H1 (cell line): ENCODE results near the gene MCM5.

Experiments used
- CEBPB ChIP-seq: IDR thresholded peaks from 2 replicates; pipeline ENCODE4 v1.6.1; 2012; ENCODE audit warnings: low read depth, low read length
- CHD2 ChIP-seq: IDR thresholded peaks from 2 replicates; pipeline ENCODE4 v1.6.1; 2012; ENCODE audit warnings: low read length, improper control_type of control experiment
- CREB1 ChIP-seq: IDR thresholded peaks from 2 replicates; pipeline ENCODE4 v1.6.1; 2012; ENCODE audit warnings: inconsistent platforms
- EGR1 ChIP-seq: IDR thresholded peaks from 2 replicates; pipeline ENCODE4 v1.6.1; 2011; ENCODE audit warnings: low read depth, low read length, borderline replicate concordance
- EP300 ChIP-seq, 2 experiments: IDR thresholded peaks; 1 replicate in 1 of 2; 2 replicates in 1 of 2; pipeline ENCODE4 v1.6.1; 2011 to 2012; ENCODE audit warnings: low read depth in 2 of 2, low read length in 2 of 2, mild to moderate bottlenecking in 2 of 2, borderline replicate concordance in 1 of 2, inconsistent platforms in 1 of 2, moderate library complexity in 1 of 2
- POLR2A ChIP-seq, 2 experiments: IDR thresholded peaks; 1 replicate in 1 of 2; 2 replicates in 1 of 2; pipeline ENCODE4 v1.6.1; 2011; ENCODE audit warnings: low read depth in 2 of 2, low read length in 2 of 2, mild to moderate bottlenecking in 2 of 2; ENCODE audit errors: control extremely low read depth in 1 of 2
- POLR2AphosphoS5 ChIP-seq: IDR thresholded peaks from 2 replicates; pipeline ENCODE4 v1.6.1; 2011; ENCODE audit warnings: low read depth, low read length
- SRF ChIP-seq: IDR thresholded peaks from 2 replicates; pipeline ENCODE4 v1.6.1; 2011; ENCODE audit warnings: mild to moderate bottlenecking, low read depth, low read length, moderate library complexity
- TAF1 ChIP-seq: IDR thresholded peaks from 2 replicates; pipeline ENCODE4 v1.6.1; 2011; ENCODE audit warnings: mild to moderate bottlenecking, low read depth, low read length
- TAF7 ChIP-seq: optimal IDR thresholded peaks from 2 replicates; pipeline ENCODE3; 2011; ENCODE audit warnings: low read depth, mild to moderate bottlenecking, inconsistent platforms, low read length, moderate library complexity, borderline replicate concordance
- USF2 ChIP-seq: IDR thresholded peaks from 2 replicates; pipeline ENCODE4 v1.6.1; 2011; ENCODE audit warnings: low read length, improper control_type of control experiment
- TF ChIP-seq, protein P1 (sequence below), 3 experiments: IDR thresholded peaks; 1 replicate in 2 of 3; 2 replicates in 1 of 3; pipeline versions ENCODE4 v1.5.1 to v1.6.1; 2011; ENCODE audit warnings: low read length in 3 of 3, mild to moderate bottlenecking in 3 of 3, inconsistent platforms in 2 of 3, low read depth in 1 of 3, moderate library complexity in 1 of 3; ENCODE audit not compliant: insufficient read depth in 1 of 3; ENCODE audit errors: control extremely low read depth in 1 of 3

- TF ChIP-seq TAF1 (no peak), SRF (no peak), CHD2 (no peak), USF2 (no peak), TAF7 (no peak), CREB1 (no peak), POLR2AphosphoS5 (no peak), POLR2A (IDR thresholded peaks at IDR 0.05; ENCODE audit: control extremely low read depth in 1 of 2, low read depth in 2 of 2, low read length in 2 of 2) (no peak), EGR1 (no peak), EP300 (IDR thresholded peaks at IDR 0.05; ENCODE audit: borderline replicate concordance in 1 of 2, low read depth in 2 of 2, low read length in 2 of 2) (no peak), CEBPB (no peak)
- TF ChIP-seq, protein P1, sequence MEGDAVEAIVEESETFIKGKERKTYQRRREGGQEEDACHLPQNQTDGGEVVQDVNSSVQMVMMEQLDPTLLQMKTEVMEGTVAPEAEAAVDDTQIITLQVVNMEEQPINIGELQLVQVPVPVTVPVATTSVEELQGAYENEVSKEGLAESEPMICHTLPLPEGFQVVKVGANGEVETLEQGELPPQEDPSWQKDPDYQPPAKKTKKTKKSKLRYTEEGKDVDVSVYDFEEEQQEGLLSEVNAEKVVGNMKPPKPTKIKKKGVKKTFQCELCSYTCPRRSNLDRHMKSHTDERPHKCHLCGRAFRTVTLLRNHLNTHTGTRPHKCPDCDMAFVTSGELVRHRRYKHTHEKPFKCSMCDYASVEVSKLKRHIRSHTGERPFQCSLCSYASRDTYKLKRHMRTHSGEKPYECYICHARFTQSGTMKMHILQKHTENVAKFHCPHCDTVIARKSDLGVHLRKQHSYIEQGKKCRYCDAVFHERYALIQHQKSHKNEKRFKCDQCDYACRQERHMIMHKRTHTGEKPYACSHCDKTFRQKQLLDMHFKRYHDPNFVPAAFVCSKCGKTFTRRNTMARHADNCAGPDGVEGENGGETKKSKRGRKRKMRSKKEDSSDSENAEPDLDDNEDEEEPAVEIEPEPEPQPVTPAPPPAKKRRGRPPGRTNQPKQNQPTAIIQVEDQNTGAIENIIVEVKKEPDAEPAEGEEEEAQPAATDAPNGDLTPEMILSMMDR (IDR thresholded peaks at IDR 0.05; ENCODE audit: control extremely low read depth in 1 of 3, insufficient read depth in 1 of 3, low read depth in 1 of 3, low read length in 3 of 3) = no peak
These were observed 40.2 kb downstream of the MCM5 start for GRCh38 chr22:35440129-35440528.
